GM12878 (cell line): ENCODE measurements around the gene HSPBP1. TPM values are rescaled to one million over a fixed set of nuclear protein-coding genes. Genes with fewer than 3 reads are reported as not detected.

Experiments
- ATAC-seq: fragments of 200-7000 bp; cut with Tn5 transposase; 3 replicates; pipeline ENCODE4 v1.9.1; 2020; ENCODE audit warnings: mild to moderate bottlenecking, moderate library complexity
- BruUV-seq: library from RNA; stranded (reverse); fragments of 400-500 nt; replicated peaks from 2 replicates; lab custom pipeline; 2021; lab: Mats Ljungman, UMichigan
- CTCF ChIA-PET: fragments of 300-600 bp; sonication (Branson Sonifier 250); formaldehyde crosslinking; extraction: SDS; loops from one replicate; lab custom pipeline; 2021; ENCODE audit warnings: inconsistent platforms; lab: Yijun Ruan, JAX
- POLR2A ChIA-PET: fragments of 350-600 bp; formaldehyde crosslinking; extraction: SDS; loops from one replicate; lab custom pipeline; 2021; ENCODE audit warnings: inconsistent platforms; lab: Charles Lee
- RAD21 ChIA-PET: fragments of 300-600 bp; sonication (Branson Sonifier 250); formaldehyde crosslinking; loops from one replicate; lab custom pipeline; 2023; ENCODE audit warnings: antibody characterized with exemption; ENCODE audit not compliant: unreplicated experiment; lab: Charles Lee
- SMC1A ChIA-PET: fragments of 300-600 bp; sonication (Branson Sonifier 250); formaldehyde crosslinking; loops from one replicate; lab custom pipeline; 2023; ENCODE audit not compliant: unreplicated experiment, uncharacterized antibody; lab: Charles Lee
- DNase-seq: peaks from one replicate; pipeline ENCODE4 v3.0.0-alpha.2; 2011; ENCODE audit warnings: low read depth, low spot score
- FAIRE-seq: peaks from 3 replicates; lab custom pipeline; 2011; peaks lifted over from hg19 to GRCh38; lab: Jason Lieb, UNC
- H2AFZ ChIP-seq: 2 replicates; pipeline ENCODE4 v1.6.0; 2011; ENCODE audit warnings: low read depth, low read length, control low read depth; ENCODE audit not compliant: control insufficient read depth
- H3K27ac ChIP-seq: 2 replicates; pipeline ENCODE4 v1.5.1; 2011; ENCODE audit warnings: control low read depth; ENCODE audit not compliant: control insufficient read depth, insufficient read depth
- H3K27me3 ChIP-seq, 2 experiments: replicated peaks in 1 of 2; 2 replicates each; pipeline versions ENCODE4 v1.6.0 to v1.6.1; 2011; ENCODE audit warnings: low read length in 1 of 2; ENCODE audit not compliant: control insufficient read depth in 2 of 2, insufficient read depth in 2 of 2
- H3K36me3 ChIP-seq, 2 experiments: 2 replicates each; pipeline ENCODE4 v1.5.1; 2011; ENCODE audit warnings: low read length in 1 of 2; ENCODE audit not compliant: control insufficient read depth in 2 of 2, insufficient read depth in 2 of 2
- H3K4me1 ChIP-seq: 2 replicates; pipeline ENCODE4 v1.6.1; 2011; ENCODE audit warnings: mild to moderate bottlenecking, low read length, moderate library complexity, mixed read lengths; ENCODE audit not compliant: control insufficient read depth, insufficient read depth
- H3K4me2 ChIP-seq: 2 replicates; pipeline ENCODE4 v1.6.0; 2011; ENCODE audit warnings: control low read depth; ENCODE audit not compliant: control insufficient read depth, insufficient read depth
- H3K4me3 ChIP-seq: fragments of 200-600 bp; sonication (generic); 2 replicates; pipeline ENCODE4 v1.5.1; 2016
- H3K79me2 ChIP-seq: 2 replicates; pipeline ENCODE4 v1.6.0; 2011; ENCODE audit warnings: low read length; ENCODE audit not compliant: control insufficient read depth, insufficient read depth
- H3K9ac ChIP-seq: 2 replicates; pipeline ENCODE4 v1.8.0; 2011; ENCODE audit warnings: low read length, control low read depth, mixed read lengths; ENCODE audit not compliant: control insufficient read depth, insufficient read depth
- H3K9me3 ChIP-seq: replicated peaks from 3 replicates; pipeline ENCODE4 v1.5.1; 2011; ENCODE audit warnings: mild to moderate bottlenecking, low read length; ENCODE audit not compliant: control insufficient read depth, insufficient read depth
- H4K20me1 ChIP-seq: 2 replicates; pipeline ENCODE4 v1.6.0; 2011; ENCODE audit not compliant: control insufficient read depth, insufficient read depth
- CTCF ChIP-seq, 3 experiments: IDR thresholded peaks in 2 of 3; conservative IDR thresholded peaks in 1 of 3; 2 replicates each; pipeline ENCODE4 v1.5.1; 2011; ENCODE audit warnings: low read depth in 3 of 3, low read length in 3 of 3, mild to moderate bottlenecking in 3 of 3, control low read depth in 2 of 3, moderate library complexity in 2 of 3, inconsistent platforms in 1 of 3, mixed read lengths in 1 of 3; ENCODE audit not compliant: control insufficient read depth in 2 of 3, insufficient read depth in 1 of 3; ENCODE audit errors: extremely low read depth in 1 of 3
- LARP7 ChIP-seq: fragments of 450-650 bp; IDR thresholded peaks from 2 replicates; pipeline ENCODE4 v1.6.1; 2017; ENCODE audit warnings: mild to moderate bottlenecking
- POLR2A ChIP-seq: IDR thresholded peaks from 2 replicates; pipeline ENCODE4 v1.6.1; 2011; ENCODE audit warnings: low read depth, mild to moderate bottlenecking, low read length
- SIN3A ChIP-seq: IDR thresholded peaks from 2 replicates; pipeline ENCODE4 v1.6.1; 2012; ENCODE audit warnings: low read depth, low read length, improper control_type of control experiment
- WGBS: methylation state at CpG from one replicate; pipeline ENCODE4 v1.1.6; 2016; ENCODE audit warnings: low lambda C conversion rate; ENCODE audit not compliant: insufficient replicate concordance, insufficient coverage; ENCODE audit errors: missing lambda C conversion rate; 5-methylcytosine and 5-hydroxymethylcytosine counted together
- in situ Hi-C: fragments of 300-500 bp; cut with MboI; formaldehyde crosslinking; loops from 9 replicates; pipeline ENCODE4 v1.14.3; 2018; ENCODE audit warnings: mixed read lengths
- intact Hi-C: fragments of 100-400 bp; cut with micrococcal nuclease; formaldehyde crosslinking; loops from one replicate; pipeline ENCODE4 v1.14.2; 2022; ENCODE audit not compliant: unreplicated experiment
- polyA plus RNA-seq, 11 experiments: library from polyadenylated mRNA; depleted of rRNA in 4 of 11; unstranded in 6 of 11; stranded (reverse) in 5 of 11; fragments of >200 nt; fragmentation: Nextera tagmentation in 4 of 11; fragmentation: Illumina TruSeq in 1 of 11; extraction: Ambion mirVana in 4 of 11; extraction: Trizol in 1 of 11; gene quantifications; 1 replicate in 1 of 11; 2 replicates in 10 of 11; pipeline versions ENCODE4 v1.2.1 to v1.2.3, GENCODE V29; 2011 to 2016; ENCODE audit warnings: inconsistent platforms in 2 of 11, missing spikeins in 2 of 11, low read depth in 1 of 11
- total RNA-seq, 4 experiments: library from RNA; depleted of rRNA in 3 of 4; stranded (reverse); fragments of >200 nt in 3 of 4; fragmentation: Illumina TruSeq in 1 of 4; extraction: Trizol in 1 of 4; gene quantifications; 2 replicates each; pipeline versions ENCODE4 v1.2.1 to v1.2.3, GENCODE V29; 2013 to 2021

HSPBP1 gene
- total and polyA plus RNA-seq, 10 of the 15 experiments (the other 5 are each of a cell fraction or from before 2014, with no cell fraction given), result 0.18 to 83.3 (median 23.0) TPM

GRCh38 chr19:55254625-55254977, 25.3 kb downstream of the HSPBP1 start:
- RAD21 ChIA-PET, result interaction anchor here (0.9 to 6.0 kb wide), 9 partner anchors 22 to 388 kb away, joined by 3 to 46 read pairs (median 10); partner anchors contain the start of genes HSPBP1, KMT5C and TMEM238
- peaks cover 11% of the 10 kb centered on the region for H4K20me1 ChIP-seq

More at GRCh38 chr19:55254625-55254977, 25.3 kb downstream of the HSPBP1 start:
- ChIA-PET CTCF (interaction anchor here (0.5 to 4.4 kb wide), 10 partner anchors 26 to 378 kb away, joined by 3 to 25 read pairs (median 4); partner anchors contain the start of gene HSPBP1), POLR2A (interaction anchor here (0.6 to 5.7 kb wide), 10 partner anchors 24 to 638 kb away, joined by 3 to 86 read pairs (median 4); partner anchors contain the start of genes HSPBP1, KMT5C, TMEM238 and UBE2S), SMC1A (interaction anchor here (0.8 to 5.3 kb wide), 8 partner anchors 11 to 128 kb away, joined by 3 to 68 read pairs (median 6); partner anchors contain the start of genes HSPBP1 and KMT5C)
- Histone ChIP-seq H3K36me3 (peaks cover 7 to 8% of the 10 kb centered on the region in 2 experiments; a peak in 3 of 4 replicates), H3K4me3 (peak overlapping the region; percentile 100), H3K4me2 (peak overlapping the region; percentile 96), H3K27ac (peak overlapping the region; percentile 91), H2AFZ (no peak overlapping the region), H3K27me3 (no peaks in the 10 kb centered on the region), H3K4me1 (peaks cover 29% of the 10 kb centered on the region), H3K9ac (peak overlapping the region; percentile 93), H3K9me3 (no peaks in the 10 kb centered on the region), H3K79me2 (peaks cover 93% of the 10 kb centered on the region)
- FAIRE-seq (no peak), ATAC-seq (no peak), DNase-seq (no peak)
- WGBS, result 0% methylated on average over 5 of the region's 6 CpGs
- TF ChIP-seq CTCF (IDR thresholded peaks at IDR 0.05 in 2 of 3, conservative IDR thresholded peaks at IDR 0.05 in 1 of 3; ENCODE audit: control insufficient read depth in 2 of 3, extremely low read depth in 1 of 3, insufficient read depth in 1 of 3, low read depth in 3 of 3, low read length in 3 of 3), result 0 out of 6 replicates have a peak, but pooled peaks of 1 of the 3 experiments have one; percentile 0
- no peak for TF ChIP-seq LARP7
- TF ChIP-seq POLR2A, result peak; percentile 6; the same call in 1 of the 2 replicates
- TF ChIP-seq SIN3A, result 0 out of 2 replicates have a peak, but pooled peaks have one; percentile 22
- BruUV-seq, result no TSS peak
- in situ Hi-C loops, result no loop called here
- intact Hi-C loops, result loop anchor here (10.0 kb wide), 1 partner anchor 130 kb away; the partner anchor contains the start of genes RPL28 and TMEM238
